ENCODE data around the gene NCBP2L.

DNA sequence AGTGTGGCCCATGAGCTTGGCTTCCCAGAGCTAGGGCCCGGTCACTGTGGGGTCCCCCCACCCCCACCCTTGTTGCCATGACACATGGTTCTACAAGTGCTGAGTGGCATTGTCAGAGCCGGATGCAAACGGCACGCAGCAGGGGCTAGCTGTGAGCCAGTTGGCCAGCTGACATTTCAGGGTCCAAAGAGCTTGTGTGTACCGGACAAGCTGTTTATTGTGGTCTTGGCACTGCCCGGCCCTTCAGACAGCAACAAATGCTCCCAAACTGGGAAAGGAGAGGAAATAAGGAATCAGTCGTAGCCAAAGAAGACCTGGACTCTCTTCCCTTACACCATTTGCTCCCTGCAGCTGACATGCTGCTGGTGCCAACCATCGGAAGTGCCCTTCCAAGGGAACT lies 38.8 kb upstream of the NCBP2L start:
- TF ChIP-seq, protein P1, sequence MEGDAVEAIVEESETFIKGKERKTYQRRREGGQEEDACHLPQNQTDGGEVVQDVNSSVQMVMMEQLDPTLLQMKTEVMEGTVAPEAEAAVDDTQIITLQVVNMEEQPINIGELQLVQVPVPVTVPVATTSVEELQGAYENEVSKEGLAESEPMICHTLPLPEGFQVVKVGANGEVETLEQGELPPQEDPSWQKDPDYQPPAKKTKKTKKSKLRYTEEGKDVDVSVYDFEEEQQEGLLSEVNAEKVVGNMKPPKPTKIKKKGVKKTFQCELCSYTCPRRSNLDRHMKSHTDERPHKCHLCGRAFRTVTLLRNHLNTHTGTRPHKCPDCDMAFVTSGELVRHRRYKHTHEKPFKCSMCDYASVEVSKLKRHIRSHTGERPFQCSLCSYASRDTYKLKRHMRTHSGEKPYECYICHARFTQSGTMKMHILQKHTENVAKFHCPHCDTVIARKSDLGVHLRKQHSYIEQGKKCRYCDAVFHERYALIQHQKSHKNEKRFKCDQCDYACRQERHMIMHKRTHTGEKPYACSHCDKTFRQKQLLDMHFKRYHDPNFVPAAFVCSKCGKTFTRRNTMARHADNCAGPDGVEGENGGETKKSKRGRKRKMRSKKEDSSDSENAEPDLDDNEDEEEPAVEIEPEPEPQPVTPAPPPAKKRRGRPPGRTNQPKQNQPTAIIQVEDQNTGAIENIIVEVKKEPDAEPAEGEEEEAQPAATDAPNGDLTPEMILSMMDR (IDR thresholded peaks at IDR 0.05), result no peak
- TF ChIP-seq POLR2A (IDR thresholded peaks at IDR 0.05), result no peak

Measured in heart left ventricle (tissue), 13 donors.